Daoy (cell line): Measurements from ENCODE around the gene TMEM37. TPM values are rescaled to one million over a fixed set of nuclear protein-coding genes. Genes with fewer than 3 reads are reported as not detected.

Source experiments
- DNase-seq: peaks from one replicate; pipeline ENCODE4 v3.0.0-alpha.2; 2015; ENCODE audit warnings: low read depth
- total RNA-seq: library from RNA; depleted of rRNA; stranded (reverse); fragments of >200 nt; shearing (Covaris generic); gene quantifications from 2 replicates; pipeline ENCODE4 v1.2.3, GENCODE V29; 2014

TMEM37 gene
- total RNA-seq, 1 experiment from 2014 or later: not detected

DNA sequence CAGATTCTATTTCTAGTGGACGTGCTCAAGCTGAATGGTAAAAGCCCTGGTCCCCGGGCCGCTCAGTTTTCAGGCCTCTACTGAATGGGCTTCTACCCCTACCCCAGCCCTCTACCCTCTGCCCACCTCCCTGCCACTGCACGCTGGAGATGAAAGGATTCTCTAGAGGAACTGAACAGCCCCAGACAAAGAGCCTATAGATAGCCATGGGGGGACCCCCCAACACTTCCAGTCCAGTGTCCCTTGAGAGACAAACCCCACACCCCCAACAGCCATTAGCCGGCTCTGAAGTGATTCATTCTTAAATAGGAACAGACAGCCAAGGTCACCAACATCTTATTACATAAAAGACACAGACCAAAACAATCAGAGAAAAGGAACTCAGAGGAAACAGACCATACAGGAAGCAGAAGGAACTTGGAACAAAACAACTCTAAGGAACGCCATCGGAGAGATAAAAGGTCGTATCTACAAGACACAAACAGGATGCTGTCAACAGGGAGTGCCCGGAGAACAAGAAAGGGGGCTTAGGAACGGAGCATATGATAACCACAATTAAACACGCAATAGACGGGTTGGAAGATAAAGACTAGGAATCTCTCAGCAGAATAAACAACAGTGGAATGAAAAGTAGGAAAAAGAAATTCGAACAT lies 23.5 kb downstream of the TMEM37 start:
- no peak for DNase-seq

DNA sequence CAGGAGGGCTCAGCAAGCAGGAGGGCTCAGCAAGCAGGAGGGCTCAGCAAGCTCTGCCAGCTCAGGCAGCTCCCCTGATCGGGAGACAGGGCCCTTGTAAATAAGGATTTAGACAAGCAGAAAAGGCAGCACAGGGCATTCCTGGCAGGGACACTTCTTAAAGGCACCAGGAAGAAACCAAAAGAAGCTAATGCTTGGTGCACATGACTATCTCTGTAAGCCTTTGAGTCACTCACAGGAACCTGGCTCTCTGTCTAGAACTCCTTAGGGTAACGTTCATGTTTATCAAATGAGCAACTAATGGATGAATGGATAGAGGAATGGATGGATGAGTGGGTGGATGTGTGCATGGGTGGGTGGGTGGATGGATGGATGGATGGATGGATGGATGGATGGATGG lies 28.4 kb downstream of the TMEM37 start:
- DNase-seq: no peak

DNA sequence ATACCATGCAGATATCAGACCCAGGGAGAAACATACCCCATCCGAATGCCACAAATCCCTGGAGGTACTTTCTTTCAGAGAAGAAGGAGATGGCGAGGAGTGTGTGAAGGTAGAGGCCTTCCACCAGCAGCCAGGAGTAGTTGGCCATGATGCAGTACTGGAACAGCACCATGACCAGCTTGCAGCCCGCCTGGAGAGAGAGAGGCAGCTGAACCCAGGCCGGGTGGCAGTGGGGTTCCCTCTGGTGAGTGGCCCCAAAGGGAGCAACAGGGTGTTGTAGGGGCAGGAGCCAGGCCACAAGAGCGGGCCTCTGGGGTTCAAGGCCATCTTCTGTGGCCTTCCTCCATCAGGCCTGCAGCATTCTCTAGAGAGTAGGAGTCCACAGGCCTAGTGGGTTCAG lies 30.2 kb downstream of the TMEM37 start:
- no peak for DNase-seq

DNA sequence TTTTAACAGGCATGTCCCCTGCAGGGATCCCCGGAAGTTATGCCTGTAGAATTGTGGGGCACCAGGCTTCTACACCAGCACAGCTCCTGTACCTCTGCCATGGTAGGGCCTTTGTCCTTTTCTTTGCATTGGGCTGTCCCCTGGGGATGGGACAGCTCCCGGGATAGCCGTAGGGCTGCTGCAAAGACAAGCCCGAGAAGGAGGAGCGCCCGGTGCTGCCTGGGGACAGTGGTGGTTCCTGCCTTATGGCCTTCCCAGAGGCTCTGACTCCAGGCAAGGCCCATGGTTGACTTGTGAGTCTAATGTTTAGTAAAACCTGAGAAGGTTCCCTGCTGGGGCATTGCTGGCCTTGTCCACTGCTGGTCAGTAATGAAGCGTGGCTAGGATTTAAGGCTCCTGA lies 30.9 kb downstream of the TMEM37 start:
- DNase-seq: no peak

DNA sequence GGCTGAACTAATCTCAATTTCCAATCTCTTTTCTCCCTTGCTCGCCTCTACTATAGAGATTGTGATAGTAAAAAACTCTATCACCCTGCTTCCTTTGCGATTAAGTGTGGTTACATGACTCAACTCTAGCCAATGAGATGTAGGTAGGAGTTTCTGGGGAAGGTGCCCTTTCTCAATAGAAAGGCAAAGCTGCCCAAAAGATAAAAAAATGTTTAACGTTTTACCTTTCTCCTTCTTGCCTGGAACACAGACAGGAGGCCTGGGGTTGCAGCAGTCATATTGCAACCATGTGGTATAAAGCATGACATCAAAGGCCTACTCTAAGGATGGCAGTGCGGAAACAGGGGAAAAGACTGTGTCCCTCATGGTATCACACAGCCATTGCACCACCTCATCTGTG lies 31.5 kb downstream of the TMEM37 start:
- no peak for DNase-seq

DNA sequence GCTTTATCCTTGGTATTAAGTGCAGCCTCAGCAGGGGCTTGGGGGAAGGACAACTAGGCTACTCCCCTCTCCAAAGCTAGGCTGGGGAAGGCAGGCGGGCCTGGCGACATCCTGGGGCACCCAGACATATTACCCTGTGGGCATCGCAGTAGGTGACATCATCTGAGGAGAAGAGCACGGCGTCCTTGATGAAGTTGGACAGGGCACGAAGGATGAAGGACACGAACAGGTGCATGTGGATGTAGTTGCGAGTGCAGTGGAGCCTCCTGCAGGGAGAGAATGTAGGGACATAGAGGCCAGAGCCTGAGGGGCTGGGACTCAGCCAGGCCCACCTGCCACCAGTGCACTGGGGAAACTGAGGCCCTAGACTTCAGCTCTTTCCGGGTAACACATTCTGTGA lies 32.3 kb downstream of the TMEM37 start:
- DNase-seq: no peak

DNA sequence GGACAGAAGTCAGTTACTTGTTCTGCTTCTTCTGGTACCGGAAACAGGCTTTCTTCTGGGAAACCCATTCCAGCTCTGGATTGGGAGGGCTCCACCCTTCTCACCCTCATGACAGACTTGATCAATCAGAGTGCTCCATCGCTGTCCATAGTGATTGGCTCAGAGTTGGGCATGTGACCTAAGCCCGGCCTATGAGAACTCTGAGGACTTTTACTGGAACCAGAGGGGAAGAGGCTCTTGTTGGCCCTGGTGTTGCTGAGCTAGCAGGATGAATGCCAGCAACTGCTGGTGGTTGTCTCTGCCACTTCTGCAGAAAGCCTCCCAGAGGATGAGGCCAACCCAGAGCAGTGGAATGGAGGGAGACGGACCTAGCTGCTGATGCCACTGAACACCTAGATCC lies 33.3 kb downstream of the TMEM37 start:
- DNase-seq: no peak

DNA sequence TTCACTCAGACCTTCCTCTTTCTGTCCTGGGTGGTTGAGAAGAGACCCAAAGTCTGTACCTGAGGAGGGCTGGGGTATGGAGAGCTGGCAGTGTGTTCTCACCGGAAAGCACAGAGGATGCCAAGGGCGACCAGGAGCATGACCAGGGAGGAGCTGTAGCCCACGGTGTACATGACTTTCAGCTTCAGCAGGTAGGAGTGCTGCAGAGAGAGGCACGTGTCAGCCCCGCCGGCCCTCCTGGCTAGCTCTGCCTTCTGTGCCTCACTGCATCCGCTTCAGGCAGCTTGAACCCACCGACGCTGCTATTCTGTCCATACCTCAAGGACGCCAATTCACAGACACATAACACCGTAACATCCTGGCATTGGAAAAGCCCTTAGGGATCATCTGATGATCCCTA lies 34.0 kb downstream of the TMEM37 start:
- DNase-seq: no peak

DNA sequence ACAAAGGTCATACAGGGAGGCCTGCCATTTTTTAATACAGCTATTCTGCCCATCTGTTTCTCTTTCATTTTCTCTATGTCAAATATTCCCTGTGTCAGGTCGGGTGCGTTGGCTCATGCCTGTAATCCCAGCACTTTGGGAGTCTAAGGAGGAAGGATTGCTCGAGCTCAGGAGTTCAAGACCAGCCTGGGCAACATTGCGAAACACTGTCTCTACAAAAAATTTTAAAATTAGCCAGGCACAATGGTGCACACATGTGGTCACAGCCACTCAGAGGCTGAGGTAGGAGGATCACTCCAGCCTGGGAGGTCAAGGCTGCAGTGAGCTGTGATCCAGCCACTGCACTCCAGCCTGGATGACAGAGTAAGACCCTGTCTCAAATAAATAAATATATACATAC lies 34.7 kb downstream of the TMEM37 start:
- no peak for DNase-seq

DNA sequence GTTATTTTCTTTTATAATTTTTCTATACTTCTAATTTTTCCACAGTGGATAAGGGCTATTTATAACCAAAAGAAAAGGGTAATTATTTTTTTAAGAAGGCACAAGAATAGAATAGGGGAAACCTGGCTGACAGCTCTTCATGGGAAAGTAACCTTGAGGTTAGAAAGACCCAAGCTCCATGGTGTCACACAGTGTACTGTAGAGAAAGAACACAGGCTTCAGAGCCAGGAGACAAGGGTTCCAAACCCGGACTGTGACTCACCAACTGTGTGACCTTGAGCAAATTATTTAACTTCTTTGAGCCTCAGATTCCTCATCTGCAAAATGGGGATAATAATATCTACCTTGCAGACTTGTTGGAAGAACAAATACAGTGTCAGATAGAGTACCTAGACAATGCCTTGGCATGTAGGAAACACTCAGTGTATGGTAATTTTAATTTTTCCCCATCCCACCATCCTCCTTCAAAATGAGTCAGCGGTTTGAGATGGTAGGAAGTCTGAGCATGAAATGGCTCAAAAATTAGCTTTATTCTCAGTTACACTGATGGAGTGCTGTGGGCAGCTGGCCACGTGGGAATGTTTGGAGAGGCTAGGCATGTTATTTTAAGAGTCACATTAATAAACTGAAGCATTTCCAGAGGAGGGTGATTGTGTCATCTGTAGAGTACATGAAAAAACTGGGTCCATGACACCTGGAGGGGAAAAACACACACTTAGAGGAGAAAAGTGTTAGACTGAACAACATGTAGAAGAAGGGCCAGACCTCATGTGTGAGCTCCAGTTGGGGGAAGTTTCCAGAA lies 36.7 kb downstream of the TMEM37 start:
- no peak for DNase-seq

DNA sequence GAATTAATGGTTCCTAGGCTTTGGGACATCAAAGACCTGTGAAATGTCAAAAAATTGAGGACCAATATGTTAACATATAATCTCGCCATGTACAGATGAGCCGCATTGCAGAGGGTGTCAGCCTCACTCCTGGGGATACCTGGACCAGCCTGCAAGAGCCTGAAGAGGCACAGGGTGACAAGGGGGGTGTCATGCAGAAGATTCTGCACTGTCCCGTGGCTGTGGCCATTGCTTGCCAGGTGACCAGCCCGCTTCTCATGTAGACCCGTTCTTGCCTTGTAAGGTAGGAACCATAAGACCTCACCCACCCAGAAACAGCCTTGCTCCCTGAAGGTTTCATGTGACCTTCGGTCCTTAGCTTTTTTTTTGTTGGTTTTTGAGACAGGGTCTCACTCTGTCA lies 37.5 kb downstream of the TMEM37 start:
- DNase-seq: no peak

DNA sequence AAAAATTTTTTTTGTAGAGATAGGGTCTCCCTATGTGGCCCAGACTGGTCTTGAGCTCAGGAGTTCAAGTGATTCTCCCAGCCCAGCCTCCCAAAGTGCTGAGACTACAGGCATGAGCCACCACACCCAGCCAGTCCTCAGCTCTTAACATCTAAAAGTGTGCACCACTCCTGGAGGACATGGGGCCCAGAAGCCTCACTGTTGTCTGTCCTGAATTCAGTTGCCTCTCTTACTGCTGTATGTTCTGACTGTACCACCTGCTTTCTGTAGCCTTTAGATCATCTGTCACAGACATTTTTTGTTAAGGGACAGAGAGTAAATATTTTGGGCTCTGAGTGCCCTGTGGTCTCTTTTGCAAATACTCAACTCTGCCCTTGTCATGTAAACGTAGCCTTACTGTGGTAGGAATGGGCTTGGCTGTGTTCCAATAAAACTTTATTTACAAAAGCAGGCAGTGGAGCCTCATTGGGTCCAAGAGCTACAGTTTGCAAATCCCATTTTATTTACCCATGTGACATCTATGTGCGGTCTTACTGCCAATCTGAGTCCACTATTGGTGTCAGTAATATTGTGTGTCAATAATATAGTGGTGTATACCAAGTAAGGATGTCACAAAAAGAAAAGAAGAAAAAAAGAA lies 38.1 kb downstream of the TMEM37 start:
- no peak for DNase-seq

DNA sequence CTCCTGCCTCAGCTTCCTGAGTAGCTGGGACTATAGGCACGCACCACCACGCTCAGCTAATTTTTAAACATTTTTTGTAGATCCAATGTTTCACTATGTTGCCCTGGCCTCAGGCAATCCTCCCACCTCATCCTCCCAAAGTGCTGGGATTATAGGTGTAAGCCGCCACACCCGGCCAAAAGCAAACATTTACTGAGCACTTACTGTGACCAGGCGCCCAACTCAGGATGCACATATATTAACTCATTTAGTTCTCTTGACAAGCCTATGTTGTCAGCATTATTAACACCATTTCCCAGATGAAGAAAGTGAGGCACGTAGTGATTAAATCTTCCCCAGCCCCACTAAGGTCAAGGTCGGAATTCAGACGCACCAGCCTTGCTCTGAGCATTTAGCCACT lies 41.1 kb downstream of the TMEM37 start:
- no peak for DNase-seq

DNA sequence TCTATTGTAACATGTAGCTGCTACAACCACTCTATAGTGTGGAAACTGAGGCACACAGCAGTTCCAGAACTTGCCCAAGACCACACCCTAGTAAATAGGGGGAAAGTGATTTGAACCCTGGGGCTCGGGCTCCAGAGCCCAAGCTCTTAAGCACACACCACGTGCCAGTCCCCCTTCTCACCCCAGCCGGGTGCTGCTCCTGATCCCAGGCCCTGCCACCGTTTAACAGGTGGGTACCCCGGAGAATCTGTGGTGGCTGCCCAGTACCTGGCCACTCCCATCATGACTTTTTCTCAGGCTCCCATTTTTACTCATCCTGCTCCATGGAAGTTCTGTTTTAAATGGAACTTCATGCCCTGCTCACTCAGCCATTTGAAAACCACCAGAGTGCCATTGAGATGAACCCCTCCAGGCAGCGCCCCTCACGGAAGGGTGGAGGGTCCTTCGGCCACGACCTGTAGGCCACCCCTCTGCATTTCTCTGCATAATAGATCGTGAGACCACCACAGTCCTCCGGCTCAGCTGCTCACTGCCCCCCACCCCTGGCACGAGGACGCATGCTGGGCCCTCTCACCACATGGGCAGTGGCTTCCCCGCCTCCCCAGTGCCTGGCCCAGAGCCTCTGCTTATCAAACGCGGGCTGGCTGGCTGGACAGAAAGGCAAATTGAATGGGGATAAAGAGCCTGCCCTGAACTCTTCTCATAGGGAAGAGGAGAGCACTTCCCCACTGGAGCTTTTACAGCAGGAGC lies 42.1 kb downstream of the TMEM37 start:
- DNase-seq: no peak

DNA sequence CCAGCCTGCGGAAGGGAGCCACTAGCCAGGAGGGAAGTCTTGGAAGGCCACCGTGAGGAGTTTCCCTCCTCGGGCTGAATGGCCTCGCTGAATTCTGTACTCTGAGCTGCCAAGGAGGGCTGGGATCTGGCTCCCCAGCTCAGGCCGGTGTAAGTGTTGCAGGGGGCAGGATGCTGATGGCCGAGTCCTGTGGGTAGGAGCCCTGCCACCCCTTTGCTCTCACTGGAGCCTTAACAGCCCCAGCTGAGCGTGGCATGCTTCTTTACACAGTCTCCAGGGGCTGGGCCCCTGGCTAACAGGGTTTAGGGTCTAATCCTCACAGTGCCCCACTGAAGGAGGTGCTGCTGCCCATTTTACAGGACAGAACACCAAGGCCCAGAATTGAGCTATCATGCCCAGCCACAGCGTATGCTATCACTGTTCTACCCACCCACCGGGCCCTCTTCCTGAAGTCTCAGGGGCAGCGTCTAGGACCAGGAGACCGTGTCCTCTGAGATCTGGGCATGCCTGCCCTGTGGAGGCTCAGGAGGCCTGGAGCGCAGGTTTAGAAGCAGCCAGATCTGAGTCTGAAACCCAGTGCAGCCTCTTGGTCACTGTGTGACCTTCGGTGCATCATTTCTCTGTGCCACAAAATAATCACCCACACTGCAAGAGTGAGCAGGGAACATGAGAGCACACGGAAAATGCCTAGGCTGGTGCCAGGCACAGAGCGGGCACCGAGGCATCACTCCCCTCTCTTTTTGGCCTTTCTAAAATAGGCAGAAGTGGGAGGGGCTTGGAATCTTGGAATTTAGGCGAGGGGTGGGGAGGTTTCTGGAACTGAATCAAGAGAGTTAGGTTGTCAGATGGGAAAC lies 42.9 kb downstream of the TMEM37 start:
- no peak for DNase-seq

DNA sequence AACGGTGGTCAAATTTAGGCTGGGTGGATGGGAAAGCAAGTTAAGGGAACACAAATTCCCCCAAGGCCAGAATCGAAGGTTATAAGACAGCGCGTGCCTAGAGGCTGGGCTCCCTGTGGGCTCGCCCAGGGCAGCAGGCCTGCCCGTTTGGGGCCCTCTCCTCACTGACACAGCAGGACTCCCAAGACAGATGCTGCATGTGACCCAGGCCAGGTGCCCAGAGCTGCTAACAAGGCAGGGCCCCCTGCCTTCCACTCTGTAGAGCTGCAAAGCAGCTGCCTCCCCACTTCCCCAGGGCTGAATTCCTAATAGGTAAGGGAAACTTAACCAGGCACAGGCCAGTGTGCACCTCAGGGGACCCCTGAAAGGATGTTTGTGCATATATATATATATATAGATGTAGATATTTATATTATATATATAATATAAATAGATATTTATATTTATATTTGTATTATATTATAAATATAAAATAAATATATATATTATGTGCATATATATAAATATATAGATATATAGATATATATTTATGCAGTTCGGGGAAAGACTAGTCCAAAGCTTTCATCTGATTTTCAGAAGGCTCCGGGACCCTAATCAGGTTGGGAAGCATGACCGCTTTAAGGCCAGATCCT lies 43.7 kb downstream of the TMEM37 start:
- no peak for DNase-seq

DNA sequence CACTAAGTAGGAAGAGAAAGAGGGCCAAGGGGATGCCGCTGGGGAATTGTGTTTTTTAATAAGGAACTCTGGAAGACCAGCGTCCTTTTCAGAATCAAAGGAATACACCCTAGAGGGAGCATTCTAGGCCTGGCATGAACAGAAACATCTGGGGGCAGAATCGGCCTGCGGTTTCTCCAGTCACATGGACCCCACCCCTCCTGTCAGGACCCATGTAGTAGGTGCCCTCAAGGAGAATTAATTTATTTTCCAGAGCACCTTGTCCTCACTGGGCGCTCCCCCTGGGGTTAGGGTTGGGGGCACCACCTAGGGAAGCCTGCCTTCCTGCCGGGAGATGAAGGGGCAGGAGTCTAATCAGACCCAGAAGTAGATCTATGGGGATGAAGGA lies 44.2 kb downstream of the TMEM37 start:
- no peak for DNase-seq

DNA sequence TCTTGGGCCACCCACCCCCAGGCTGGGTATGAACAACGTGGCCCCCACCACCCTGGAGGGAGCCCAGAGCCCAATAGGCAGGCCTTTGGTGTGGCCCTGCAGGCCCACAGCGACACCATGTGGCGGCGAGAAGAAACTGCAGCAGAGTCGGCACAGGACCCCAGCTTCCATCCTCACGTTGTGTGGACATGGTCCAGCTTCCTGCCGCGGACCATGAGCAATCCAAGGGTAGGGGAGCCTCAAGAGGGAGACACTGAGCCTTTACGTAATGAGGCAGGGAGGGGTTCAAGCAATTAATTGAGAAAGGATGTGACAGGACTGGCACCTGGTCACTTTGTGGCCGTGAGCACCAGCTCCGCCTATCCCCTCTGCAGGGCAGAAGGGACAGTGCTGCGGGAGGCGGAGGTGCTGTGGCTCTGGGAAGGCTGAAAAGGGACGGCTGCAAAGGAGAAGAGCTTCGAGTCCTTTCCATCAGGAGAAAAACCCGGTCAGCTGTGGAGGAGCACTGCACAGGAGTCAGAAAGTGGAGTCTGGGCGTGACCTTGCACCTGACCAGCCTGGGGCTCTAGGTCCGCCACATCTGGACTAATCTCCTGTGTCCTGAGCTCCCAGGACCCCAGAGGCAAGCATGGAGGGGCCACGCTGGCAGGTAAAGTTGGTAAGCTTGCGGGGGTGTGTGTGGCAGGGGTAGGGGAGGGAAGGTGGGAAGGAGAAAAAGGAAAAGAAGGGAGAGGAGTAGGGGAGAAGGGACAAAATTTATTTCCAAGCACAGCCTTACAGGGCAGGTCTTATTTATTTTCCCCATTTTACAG lies 44.9 kb downstream of the TMEM37 start:
- peak; percentile 77 for DNase-seq

DNA sequence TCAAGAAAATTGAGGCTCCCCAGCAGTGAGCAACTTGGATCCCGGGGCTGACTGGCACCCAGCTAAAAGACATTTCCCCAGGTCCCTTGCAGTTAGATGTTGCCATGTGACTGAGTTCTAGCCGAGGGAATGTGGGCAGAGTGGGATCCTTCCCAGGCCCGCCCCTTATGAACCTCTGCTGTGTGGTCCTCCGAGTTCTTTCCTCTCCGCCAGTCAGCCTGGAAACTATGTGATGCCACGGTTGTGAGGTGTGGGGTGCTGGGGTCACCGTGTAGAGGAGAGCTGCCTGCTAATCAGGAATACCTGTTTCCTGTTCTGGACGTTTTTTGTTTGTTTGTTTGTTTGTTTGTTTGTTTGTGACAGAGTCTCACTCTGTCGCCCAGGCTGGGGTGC lies 45.5 kb downstream of the TMEM37 start:
- DNase-seq: no peak
